NCI-H1694 (cell line): ENCODE measurements around the gene VENTX.

Experiments
- DNase-seq: peaks from one replicate; lab custom pipeline; 2025; lab: John Stamatoyannopoulos, UW

VENTX gene

GRCh38 chr10:133235265-133235855, 2.3 kb upstream of the VENTX start:
- DNase-seq = no peak

- no peak for DNase-seq
Observed at GRCh38 chr10:133235932-133236331, 1.7 kb upstream of the VENTX start.

- DNase-seq = no peak
Observed at GRCh38 chr10:133236401-133237240, 1.0 kb upstream of the VENTX start.

- DNase-seq = no peak
Observed at GRCh38 chr10:133237241-133237587, 441 bp upstream of the VENTX start.

GRCh38 chr10:133238466-133238804, 780 bp downstream of the VENTX start:
- no peak for DNase-seq

- no peak for DNase-seq
Observed at GRCh38 chr10:133239990-133240389, 2.3 kb downstream of the VENTX start.

GRCh38 chr10:133241501-133242205, 4.0 kb downstream of the VENTX start:
- DNase-seq = no peak

GRCh38 chr10:133242611-133243356, 5.1 kb downstream of the VENTX start:
- DNase-seq = no peak

GRCh38 chr10:133243593-133243992, 5.9 kb downstream of the VENTX start:
- DNase-seq = no peak

GRCh38 chr10:133245439-133246235, 8.0 kb downstream of the VENTX start:
- no peak for DNase-seq

- DNase-seq = no peak
Observed at GRCh38 chr10:133246236-133246626, 8.6 kb downstream of the VENTX start.

- DNase-seq = no peak
Observed at GRCh38 chr10:133247681-133248333, 10.2 kb downstream of the VENTX start.

GRCh38 chr10:133248334-133248715, 10.7 kb downstream of the VENTX start:
- DNase-seq = no peak

GRCh38 chr10:133249094-133249780, 11.6 kb downstream of the VENTX start:
- DNase-seq = no peak

- DNase-seq = no peak
Observed at GRCh38 chr10:133249975-133250754, 12.5 kb downstream of the VENTX start.

GRCh38 chr10:133251388-133252222, 13.9 kb downstream of the VENTX start:
- no peak for DNase-seq

- no peak for DNase-seq
Observed at GRCh38 chr10:133252223-133252552, 14.5 kb downstream of the VENTX start.

- no peak for DNase-seq
Observed at GRCh38 chr10:133253361-133253955, 15.8 kb downstream of the VENTX start.
